SK-N-SH (cell line): ENCODE results near the gene UBE2I. TPM values are rescaled to one million over a fixed set of nuclear protein-coding genes. Genes with fewer than 3 reads are reported as not detected.

Experiments used
- CTCF ChIA-PET: fragments of 300-600, 350-600 bp; formaldehyde crosslinking; extraction: SDS; loops from one replicate; lab custom pipeline; 2021; lab: Yijun Ruan, JAX
- POLR2A ChIA-PET: fragments of 350-600 bp; sonication (Branson Sonifier 250); formaldehyde crosslinking; extraction: SDS; loops from one replicate; lab custom pipeline; 2020; ENCODE audit warnings: antibody characterized with exemption, inconsistent platforms; lab: Yijun Ruan, JAX
- DNase-seq: peaks from one replicate; pipeline ENCODE4 v3.0.0; 2012
- H2AFZ ChIP-seq: fragments of 200-600 bp; sonication (generic); 2 replicates; pipeline ENCODE4 v1.8.1; 2016; ENCODE audit warnings: antibody characterized with exemption, mild to moderate bottlenecking, low read depth
- H3F3A ChIP-seq: fragments of 200-600 bp; sonication (generic); replicated peaks from 2 replicates; pipeline ENCODE3; 2016; ENCODE audit warnings: antibody characterized with exemption, mild to moderate bottlenecking; ENCODE audit not compliant: insufficient read depth
- H3K27ac ChIP-seq, 2 experiments: fragments of 200-500 bp in 1 of 2; fragments of 200-600 bp in 1 of 2; sonication (Bioruptor generic) in 1 of 2; sonication (generic), shearing (Covaris generic) in 1 of 2; 2 replicates each; pipeline versions ENCODE4 v1.5.1 to v1.6.1; 2014 to 2016; ENCODE audit warnings: low read depth in 2 of 2, inconsistent platforms in 1 of 2, low read length in 1 of 2, mild to moderate bottlenecking in 1 of 2, mixed read lengths in 1 of 2
- H3K27me3 ChIP-seq: fragments of 200-600 bp; sonication (generic), shearing (Covaris generic); 2 replicates; pipeline ENCODE4 v1.6.1; 2016; ENCODE audit warnings: mixed run types; ENCODE audit not compliant: insufficient read depth
- H3K36me3 ChIP-seq, 2 experiments: fragments of 200-500 bp in 1 of 2; fragments of 200-600 bp in 1 of 2; sonication (Bioruptor generic) in 1 of 2; sonication (generic) in 1 of 2; replicated peaks in 1 of 2; 2 replicates each; pipeline versions ENCODE3 to v1.5.1; 2014 to 2016; ENCODE audit warnings: low read length in 1 of 2, mild to moderate bottlenecking in 1 of 2; ENCODE audit not compliant: insufficient read depth in 2 of 2, control insufficient read depth in 1 of 2
- H3K4me1 ChIP-seq, 2 experiments: fragments of 200-500 bp in 1 of 2; fragments of 200-600 bp in 1 of 2; sonication (Bioruptor generic) in 1 of 2; sonication (generic), shearing (Covaris generic) in 1 of 2; 2 replicates each; pipeline versions ENCODE4 v1.5.1 to v1.6.1; 2014 to 2016; ENCODE audit warnings: low read depth in 1 of 2, low read length in 1 of 2, mixed run types in 1 of 2; ENCODE audit not compliant: insufficient read depth in 2 of 2, control insufficient read depth in 1 of 2
- H3K4me2 ChIP-seq: fragments of 200-600 bp; sonication (generic), shearing (Covaris generic); 2 replicates; pipeline ENCODE4 v1.6.1; 2017; ENCODE audit warnings: mixed run types
- H3K4me3 ChIP-seq, 2 experiments: fragments of 200-500 bp in 1 of 2; fragments of 200-600 bp in 1 of 2; sonication (Bioruptor generic) in 1 of 2; sonication (generic), shearing (Covaris generic) in 1 of 2; 2 replicates each; pipeline versions ENCODE4 v1.5.1 to v1.8.1; 2014 to 2016; ENCODE audit warnings: low read depth in 2 of 2, inconsistent platforms in 1 of 2, low read length in 1 of 2, mild to moderate bottlenecking in 1 of 2, mixed read lengths in 1 of 2, moderate library complexity in 1 of 2
- H3K79me2 ChIP-seq: fragments of 200-600 bp; sonication (generic); 2 replicates; pipeline ENCODE4 v1.8.1; 2017; ENCODE audit warnings: mild to moderate bottlenecking; ENCODE audit not compliant: insufficient read depth
- H3K9ac ChIP-seq: fragments of 200-600 bp; sonication (generic); 2 replicates; pipeline ENCODE4 v1.6.1; 2017; ENCODE audit warnings: mixed run types
- H3K9me2 ChIP-seq: fragments of 200-600 bp; sonication (generic); 2 replicates; pipeline ENCODE4 v1.6.1; 2017; ENCODE audit warnings: mixed run types
- H3K9me3 ChIP-seq: fragments of 200-600 bp; sonication (generic); 2 replicates; pipeline ENCODE4 v1.6.1; 2017; ENCODE audit warnings: mixed run types, mild to moderate bottlenecking, moderate library complexity
- H4K20me1 ChIP-seq: fragments of 200-600 bp; sonication (generic); 2 replicates; pipeline ENCODE4 v1.6.1; 2017; ENCODE audit warnings: mild to moderate bottlenecking, mixed run types; ENCODE audit not compliant: insufficient read depth
- FOSL2 ChIP-seq: IDR thresholded peaks from 2 replicates; pipeline ENCODE4 v1.4.0; 2012; ENCODE audit warnings: low read depth, mild to moderate bottlenecking, moderate library complexity, borderline replicate concordance
- FOXJ3 ChIP-seq: sonication (generic); formaldehyde crosslinking; IDR thresholded peaks from 2 replicates; pipeline ENCODE4 v1.5.1; 2020; ENCODE audit warnings: mild to moderate bottlenecking, missing genetic modification reagents
- GABPA ChIP-seq: IDR thresholded peaks from 2 replicates; pipeline ENCODE4 v1.4.0; 2012; ENCODE audit warnings: low read depth, mild to moderate bottlenecking
- GATA2 ChIP-seq: sonication (generic); formaldehyde crosslinking; IDR thresholded peaks from 2 replicates; pipeline ENCODE4 v1.5.0; 2020; ENCODE audit warnings: mild to moderate bottlenecking, missing genetic modification reagents
- MEF2A ChIP-seq: IDR thresholded peaks from 2 replicates; pipeline ENCODE4 v1.4.0; 2012; ENCODE audit warnings: low read depth, borderline replicate concordance
- NRF1 ChIP-seq: IDR thresholded peaks from 2 replicates; pipeline ENCODE4 v1.6.1; 2012; ENCODE audit warnings: low read depth, mild to moderate bottlenecking, low read length
- RAD21 ChIP-seq: IDR thresholded peaks from 2 replicates; pipeline ENCODE4 v1.6.1; 2012; ENCODE audit warnings: mild to moderate bottlenecking, low read length
- RCOR1 ChIP-seq: fragments of 150-350 bp; IDR thresholded peaks from 2 replicates; pipeline ENCODE4 v1.6.1; 2017; ENCODE audit warnings: antibody characterized with exemption, low read length
- RFX5 ChIP-seq: IDR thresholded peaks from 2 replicates; pipeline ENCODE4 v1.6.1; 2012; ENCODE audit warnings: mild to moderate bottlenecking, improper control_type of control experiment, low read length
- TAF1 ChIP-seq: IDR thresholded peaks from 2 replicates; pipeline ENCODE4 v1.6.1; 2012; ENCODE audit warnings: low read depth, mild to moderate bottlenecking, low read length, moderate library complexity, borderline replicate concordance
- TEAD4 ChIP-seq: IDR thresholded peaks from 2 replicates; pipeline ENCODE4 v1.4.0; 2012; ENCODE audit warnings: mild to moderate bottlenecking, borderline replicate concordance; ENCODE audit not compliant: insufficient read depth
- YY1 ChIP-seq: IDR thresholded peaks from 2 replicates; pipeline ENCODE4 v1.4.0; 2012; ENCODE audit warnings: low read depth, mild to moderate bottlenecking
- WGBS: methylation state at CpG from one replicate; pipeline ENCODE4 v1.1.6; 2017; ENCODE audit warnings: low lambda C conversion rate; 5-methylcytosine and 5-hydroxymethylcytosine counted together
- polyA plus RNA-seq, 3 experiments: library from polyadenylated mRNA; depleted of rRNA; stranded (reverse); fragments of >200 nt; gene quantifications; 2 replicates each; pipeline ENCODE4 v1.2.3, GENCODE V29; 2012
- TF ChIP-seq, protein P1 (sequence below): IDR thresholded peaks from 2 replicates; pipeline ENCODE4 v1.4.0; 2012; ENCODE audit warnings: low read depth, borderline replicate concordance
- TF ChIP-seq, protein P2 (sequence below): IDR thresholded peaks from 2 replicates; pipeline ENCODE4; 2012
- TF ChIP-seq, protein P3 (sequence below): fragments of 200-600 bp; sonication (generic); IDR thresholded peaks from 2 replicates; pipeline ENCODE4 v1.6.1; 2017; ENCODE audit warnings: antibody characterized with exemption, mild to moderate bottlenecking, moderate library complexity
- TF ChIP-seq, protein P4 (sequence below): IDR thresholded peaks from 2 replicates; pipeline ENCODE4 v1.6.1; 2012; ENCODE audit warnings: mild to moderate bottlenecking, low read depth, low read length, moderate library complexity
- TF ChIP-seq, protein P5 (sequence below): fragments of 150-350 bp; IDR thresholded peaks from 2 replicates; pipeline ENCODE4 v1.6.1; 2017; ENCODE audit warnings: antibody characterized with exemption, low read length, low read depth, borderline replicate concordance
- TF ChIP-seq, protein P6 (sequence below): fragments of 150-350 bp; IDR thresholded peaks from 2 replicates; pipeline ENCODE4 v1.6.1; 2016; ENCODE audit warnings: mild to moderate bottlenecking, low read depth, low read length
- TF ChIP-seq, protein P7 (sequence below): IDR thresholded peaks from 2 replicates; pipeline ENCODE4 v1.4.0; 2012; ENCODE audit warnings: low read depth, borderline replicate concordance

Gene UBE2I
- polyA plus RNA-seq, 1 of the 3 experiments (the other 2 are of a cell fraction): 107 TPM

DNA sequence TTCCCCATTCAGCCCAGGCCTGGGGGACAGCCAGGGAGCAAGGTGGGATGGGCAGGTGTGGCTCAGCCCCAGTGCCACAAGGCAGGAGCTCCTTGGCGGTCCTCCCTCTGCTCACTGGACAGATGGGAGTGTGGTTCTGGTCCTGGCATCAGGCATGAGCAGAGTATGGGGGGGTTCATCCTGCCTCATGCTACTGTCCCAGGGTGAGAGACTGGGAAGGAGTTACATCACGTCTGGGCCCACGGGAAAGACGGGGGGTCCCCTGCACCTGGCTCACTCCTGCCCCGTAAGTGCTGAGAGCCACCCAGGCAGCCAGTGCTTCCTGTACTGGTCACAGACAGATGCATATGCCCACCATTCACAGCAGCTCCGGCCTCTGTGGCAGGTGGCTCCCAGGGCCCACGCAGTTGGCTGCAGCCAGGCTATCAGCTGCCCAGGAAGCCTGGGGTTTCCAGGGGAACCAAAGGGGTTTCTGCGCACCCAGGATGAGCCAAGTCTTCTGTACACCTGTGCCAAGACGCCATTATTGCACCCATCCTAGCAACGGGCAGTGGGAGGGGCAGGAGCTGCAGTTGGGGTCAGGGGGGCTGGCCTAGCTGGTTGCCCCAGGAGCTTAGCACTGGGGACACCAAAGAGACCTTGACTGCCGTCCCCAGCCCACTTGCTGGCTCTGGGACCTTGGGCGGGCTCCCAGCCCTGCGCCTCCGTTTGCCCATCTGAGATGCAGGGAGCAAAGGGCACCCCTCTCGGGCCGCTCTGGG is 26.0 kb downstream of the UBE2I start:
- Histone ChIP-seq H3K9me2 (no peaks in the 10 kb centered on the region), H3K27ac (no peak overlapping the region), H2AFZ (no peak overlapping the region), H3K79me2 (no peaks in the 10 kb centered on the region), H3K9me3 (no peaks in the 10 kb centered on the region), H3F3A (no peaks in the 10 kb centered on the region), H3K36me3 (no peaks in the 10 kb centered on the region), H3K4me1 (peaks cover 0 to 26% of the 10 kb centered on the region in 2 experiments; a peak in 1 of 4 replicates), H3K4me3 (no peak overlapping the region), H4K20me1 (0 out of 2 replicates have a peak, but pooled peaks cover 7% of the 10 kb centered on the region), H3K27me3 (peaks cover 57% of the 10 kb centered on the region), H3K4me2 (no peak overlapping the region), H3K9ac (no peak overlapping the region)
- WGBS: 14% methylated on average over 8 of the region's 16 CpGs
- TF ChIP-seq, protein P1, sequence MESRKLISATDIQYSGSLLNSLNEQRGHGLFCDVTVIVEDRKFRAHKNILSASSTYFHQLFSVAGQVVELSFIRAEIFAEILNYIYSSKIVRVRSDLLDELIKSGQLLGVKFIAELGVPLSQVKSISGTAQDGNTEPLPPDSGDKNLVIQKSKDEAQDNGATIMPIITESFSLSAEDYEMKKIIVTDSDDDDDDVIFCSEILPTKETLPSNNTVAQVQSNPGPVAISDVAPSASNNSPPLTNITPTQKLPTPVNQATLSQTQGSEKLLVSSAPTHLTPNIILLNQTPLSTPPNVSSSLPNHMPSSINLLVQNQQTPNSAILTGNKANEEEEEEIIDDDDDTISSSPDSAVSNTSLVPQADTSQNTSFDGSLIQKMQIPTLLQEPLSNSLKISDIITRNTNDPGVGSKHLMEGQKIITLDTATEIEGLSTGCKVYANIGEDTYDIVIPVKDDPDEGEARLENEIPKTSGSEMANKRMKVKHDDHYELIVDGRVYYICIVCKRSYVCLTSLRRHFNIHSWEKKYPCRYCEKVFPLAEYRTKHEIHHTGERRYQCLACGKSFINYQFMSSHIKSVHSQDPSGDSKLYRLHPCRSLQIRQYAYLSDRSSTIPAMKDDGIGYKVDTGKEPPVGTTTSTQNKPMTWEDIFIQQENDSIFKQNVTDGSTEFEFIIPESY: no peak
- no peak for TF ChIP-seq YY1
- no peak for TF ChIP-seq MEF2A
- TF ChIP-seq FOSL2: no peak
- TF ChIP-seq, protein P2, sequence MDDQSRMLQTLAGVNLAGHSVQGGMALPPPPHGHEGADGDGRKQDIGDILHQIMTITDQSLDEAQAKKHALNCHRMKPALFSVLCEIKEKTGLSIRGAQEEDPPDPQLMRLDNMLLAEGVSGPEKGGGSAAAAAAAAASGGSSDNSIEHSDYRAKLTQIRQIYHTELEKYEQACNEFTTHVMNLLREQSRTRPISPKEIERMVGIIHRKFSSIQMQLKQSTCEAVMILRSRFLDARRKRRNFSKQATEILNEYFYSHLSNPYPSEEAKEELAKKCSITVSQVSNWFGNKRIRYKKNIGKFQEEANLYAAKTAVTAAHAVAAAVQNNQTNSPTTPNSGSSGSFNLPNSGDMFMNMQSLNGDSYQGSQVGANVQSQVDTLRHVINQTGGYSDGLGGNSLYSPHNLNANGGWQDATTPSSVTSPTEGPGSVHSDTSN: no peak
- TF ChIP-seq, protein P3, sequence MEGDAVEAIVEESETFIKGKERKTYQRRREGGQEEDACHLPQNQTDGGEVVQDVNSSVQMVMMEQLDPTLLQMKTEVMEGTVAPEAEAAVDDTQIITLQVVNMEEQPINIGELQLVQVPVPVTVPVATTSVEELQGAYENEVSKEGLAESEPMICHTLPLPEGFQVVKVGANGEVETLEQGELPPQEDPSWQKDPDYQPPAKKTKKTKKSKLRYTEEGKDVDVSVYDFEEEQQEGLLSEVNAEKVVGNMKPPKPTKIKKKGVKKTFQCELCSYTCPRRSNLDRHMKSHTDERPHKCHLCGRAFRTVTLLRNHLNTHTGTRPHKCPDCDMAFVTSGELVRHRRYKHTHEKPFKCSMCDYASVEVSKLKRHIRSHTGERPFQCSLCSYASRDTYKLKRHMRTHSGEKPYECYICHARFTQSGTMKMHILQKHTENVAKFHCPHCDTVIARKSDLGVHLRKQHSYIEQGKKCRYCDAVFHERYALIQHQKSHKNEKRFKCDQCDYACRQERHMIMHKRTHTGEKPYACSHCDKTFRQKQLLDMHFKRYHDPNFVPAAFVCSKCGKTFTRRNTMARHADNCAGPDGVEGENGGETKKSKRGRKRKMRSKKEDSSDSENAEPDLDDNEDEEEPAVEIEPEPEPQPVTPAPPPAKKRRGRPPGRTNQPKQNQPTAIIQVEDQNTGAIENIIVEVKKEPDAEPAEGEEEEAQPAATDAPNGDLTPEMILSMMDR: no peak
- no peak for TF ChIP-seq TAF1
- TF ChIP-seq RCOR1: no peak
- no peak for TF ChIP-seq TEAD4
- TF ChIP-seq, protein P4, sequence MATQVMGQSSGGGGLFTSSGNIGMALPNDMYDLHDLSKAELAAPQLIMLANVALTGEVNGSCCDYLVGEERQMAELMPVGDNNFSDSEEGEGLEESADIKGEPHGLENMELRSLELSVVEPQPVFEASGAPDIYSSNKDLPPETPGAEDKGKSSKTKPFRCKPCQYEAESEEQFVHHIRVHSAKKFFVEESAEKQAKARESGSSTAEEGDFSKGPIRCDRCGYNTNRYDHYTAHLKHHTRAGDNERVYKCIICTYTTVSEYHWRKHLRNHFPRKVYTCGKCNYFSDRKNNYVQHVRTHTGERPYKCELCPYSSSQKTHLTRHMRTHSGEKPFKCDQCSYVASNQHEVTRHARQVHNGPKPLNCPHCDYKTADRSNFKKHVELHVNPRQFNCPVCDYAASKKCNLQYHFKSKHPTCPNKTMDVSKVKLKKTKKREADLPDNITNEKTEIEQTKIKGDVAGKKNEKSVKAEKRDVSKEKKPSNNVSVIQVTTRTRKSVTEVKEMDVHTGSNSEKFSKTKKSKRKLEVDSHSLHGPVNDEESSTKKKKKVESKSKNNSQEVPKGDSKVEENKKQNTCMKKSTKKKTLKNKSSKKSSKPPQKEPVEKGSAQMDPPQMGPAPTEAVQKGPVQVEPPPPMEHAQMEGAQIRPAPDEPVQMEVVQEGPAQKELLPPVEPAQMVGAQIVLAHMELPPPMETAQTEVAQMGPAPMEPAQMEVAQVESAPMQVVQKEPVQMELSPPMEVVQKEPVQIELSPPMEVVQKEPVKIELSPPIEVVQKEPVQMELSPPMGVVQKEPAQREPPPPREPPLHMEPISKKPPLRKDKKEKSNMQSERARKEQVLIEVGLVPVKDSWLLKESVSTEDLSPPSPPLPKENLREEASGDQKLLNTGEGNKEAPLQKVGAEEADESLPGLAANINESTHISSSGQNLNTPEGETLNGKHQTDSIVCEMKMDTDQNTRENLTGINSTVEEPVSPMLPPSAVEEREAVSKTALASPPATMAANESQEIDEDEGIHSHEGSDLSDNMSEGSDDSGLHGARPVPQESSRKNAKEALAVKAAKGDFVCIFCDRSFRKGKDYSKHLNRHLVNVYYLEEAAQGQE: no peak
- no peak for TF ChIP-seq RFX5
- TF ChIP-seq, protein P5, sequence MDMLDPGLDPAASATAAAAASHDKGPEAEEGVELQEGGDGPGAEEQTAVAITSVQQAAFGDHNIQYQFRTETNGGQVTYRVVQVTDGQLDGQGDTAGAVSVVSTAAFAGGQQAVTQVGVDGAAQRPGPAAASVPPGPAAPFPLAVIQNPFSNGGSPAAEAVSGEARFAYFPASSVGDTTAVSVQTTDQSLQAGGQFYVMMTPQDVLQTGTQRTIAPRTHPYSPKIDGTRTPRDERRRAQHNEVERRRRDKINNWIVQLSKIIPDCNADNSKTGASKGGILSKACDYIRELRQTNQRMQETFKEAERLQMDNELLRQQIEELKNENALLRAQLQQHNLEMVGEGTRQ: no peak
- TF ChIP-seq, protein P6, sequence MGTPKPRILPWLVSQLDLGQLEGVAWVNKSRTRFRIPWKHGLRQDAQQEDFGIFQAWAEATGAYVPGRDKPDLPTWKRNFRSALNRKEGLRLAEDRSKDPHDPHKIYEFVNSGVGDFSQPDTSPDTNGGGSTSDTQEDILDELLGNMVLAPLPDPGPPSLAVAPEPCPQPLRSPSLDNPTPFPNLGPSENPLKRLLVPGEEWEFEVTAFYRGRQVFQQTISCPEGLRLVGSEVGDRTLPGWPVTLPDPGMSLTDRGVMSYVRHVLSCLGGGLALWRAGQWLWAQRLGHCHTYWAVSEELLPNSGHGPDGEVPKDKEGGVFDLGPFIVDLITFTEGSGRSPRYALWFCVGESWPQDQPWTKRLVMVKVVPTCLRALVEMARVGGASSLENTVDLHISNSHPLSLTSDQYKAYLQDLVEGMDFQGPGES: no peak
- TF ChIP-seq, protein P7, sequence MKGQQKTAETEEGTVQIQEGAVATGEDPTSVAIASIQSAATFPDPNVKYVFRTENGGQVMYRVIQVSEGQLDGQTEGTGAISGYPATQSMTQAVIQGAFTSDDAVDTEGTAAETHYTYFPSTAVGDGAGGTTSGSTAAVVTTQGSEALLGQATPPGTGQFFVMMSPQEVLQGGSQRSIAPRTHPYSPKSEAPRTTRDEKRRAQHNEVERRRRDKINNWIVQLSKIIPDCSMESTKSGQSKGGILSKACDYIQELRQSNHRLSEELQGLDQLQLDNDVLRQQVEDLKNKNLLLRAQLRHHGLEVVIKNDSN: no peak
- TF ChIP-seq GABPA: no peak
- no peak for TF ChIP-seq NRF1
- TF ChIP-seq FOXJ3 (CRISPR knock-in tag): no peak
- no peak for TF ChIP-seq RAD21
- TF ChIP-seq GATA2 (CRISPR knock-in tag): no peak
- ChIA-PET POLR2A (interaction anchor here (0.8 to 1.2 kb wide), 2 partner anchors 10 to 195 kb away, joined by 3 read pairs; no protein-coding TSS in a partner anchor), CTCF (interaction anchor here (0.8 to 3.3 kb wide), 8 partner anchors 9 to 51 kb away, joined by 3 to 14 read pairs (median 4); no protein-coding TSS in a partner anchor)
- no peak for DNase-seq
